ENCODE data around the gene VHLL.
"Not testable (repeated sequence)": the region's sequence is repeated elsewhere in the genome, so short reads cannot be mapped to it uniquely, and the experiment has no call there.

VHLL gene

DNA sequence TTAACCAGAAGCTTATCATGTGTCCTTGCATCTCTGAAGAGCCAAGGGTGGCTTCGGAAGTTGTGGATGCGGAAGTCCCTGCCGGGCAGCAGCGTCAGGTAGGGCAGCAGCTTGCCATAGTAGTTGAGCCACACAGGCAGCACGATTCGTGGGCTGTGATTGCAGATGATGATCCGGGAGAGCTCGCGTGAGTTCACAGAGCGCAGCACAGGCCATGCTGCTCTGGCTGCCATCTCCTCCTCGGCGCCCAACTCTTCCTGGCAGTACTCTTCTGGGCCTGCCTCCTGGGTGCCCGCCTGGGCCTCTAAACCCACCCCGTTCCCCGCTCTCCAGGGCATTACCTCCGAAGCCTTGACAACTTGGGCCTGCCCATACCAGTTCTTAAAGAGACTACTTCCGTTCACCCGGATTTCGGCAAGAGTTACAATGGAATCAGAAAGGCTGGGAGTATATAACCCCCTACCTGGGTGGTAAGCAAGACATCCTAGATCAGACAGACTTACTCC, at the start of gene VHLL:
VHLL (minus strand) TSS at position 456 of the 506 bp plus-strand sequence; CDS start at position 338, 118 bp downstream.
- in situ Hi-C loops (cut with MboI; ENCODE audit: low pct_unique_long_range_greater_than_20kb, low sequenced_read_pairs, unreplicated experiment): no loop called here
- TF ChIP-seq CTCF (IDR thresholded peaks at IDR 0.05; ENCODE audit: extremely low read depth, insufficient read depth, missing control alignments): no peak
- no peak for DNase-seq (ENCODE audit: low spot score)

DNA sequence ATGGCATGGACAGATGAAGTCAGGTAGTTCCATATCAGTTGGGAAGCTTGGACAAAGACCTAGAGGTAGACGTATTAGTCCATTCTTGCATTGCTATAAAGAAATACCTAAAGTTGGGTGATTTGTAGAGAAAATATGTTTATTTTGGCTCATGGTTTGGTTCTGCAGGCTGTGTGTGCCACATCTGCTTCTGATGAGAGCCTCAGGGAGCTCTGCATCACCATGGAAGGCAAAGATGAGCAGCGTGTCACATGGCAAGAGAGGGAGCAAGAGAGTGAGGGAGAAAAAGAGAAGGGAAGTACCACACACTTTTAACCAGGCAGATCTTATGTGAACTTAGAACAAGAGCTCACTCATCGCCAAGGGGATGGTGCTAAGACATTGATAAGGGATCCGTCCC, 48.2 kb upstream of the VHLL start:
- no peak for TF ChIP-seq CTCF (IDR thresholded peaks at IDR 0.05; ENCODE audit: extremely low read depth, insufficient read depth, missing control alignments)
- in situ Hi-C loops (cut with MboI; ENCODE audit: low pct_unique_long_range_greater_than_20kb, low sequenced_read_pairs, unreplicated experiment): no loop called here
- DNase-seq (ENCODE audit: low spot score): no peak

DNA sequence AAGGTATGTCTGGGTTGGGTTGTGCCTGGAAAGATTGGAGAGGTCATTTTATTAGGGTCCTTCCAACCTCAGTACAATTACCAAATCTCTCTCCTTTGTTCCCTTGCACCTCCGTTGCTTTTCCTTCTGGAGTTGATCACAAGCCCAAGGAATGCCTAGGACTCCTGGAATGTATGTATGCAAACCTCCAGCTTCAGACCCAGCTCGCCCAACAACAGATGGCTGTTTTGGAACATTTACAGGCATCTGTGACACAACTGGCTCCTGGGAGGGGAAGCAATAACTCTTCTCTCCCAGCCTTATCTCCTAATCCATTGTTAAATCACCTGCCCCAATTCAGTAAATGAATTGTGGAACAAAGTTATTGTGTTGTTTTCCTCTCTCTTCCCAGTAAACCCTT, 47.5 kb upstream of the VHLL start:
- no peak for DNase-seq (ENCODE audit: low spot score)
- no peak for TF ChIP-seq CTCF (IDR thresholded peaks at IDR 0.05; ENCODE audit: extremely low read depth, insufficient read depth, missing control alignments)
- in situ Hi-C loops (cut with MboI; ENCODE audit: low pct_unique_long_range_greater_than_20kb, low sequenced_read_pairs, unreplicated experiment): no loop called here

DNA sequence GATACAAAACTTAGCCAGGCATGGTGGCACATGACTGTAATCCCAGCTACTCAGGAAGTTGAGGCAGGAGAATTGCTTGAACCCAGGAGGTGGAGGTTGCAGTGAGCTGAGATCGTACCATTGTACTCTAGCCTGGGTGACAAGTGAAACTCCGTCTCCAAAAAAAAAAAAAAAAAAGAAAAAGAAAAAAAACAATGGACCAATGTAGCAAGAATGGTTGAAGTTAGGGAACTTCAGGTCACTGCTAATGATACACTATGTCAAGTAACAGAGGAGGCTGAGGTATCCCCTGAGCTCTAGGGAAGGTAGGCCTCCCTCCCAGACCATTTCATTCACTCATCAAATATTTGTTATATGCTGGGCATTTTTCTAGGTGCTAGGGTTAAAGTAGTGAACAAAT, 46.9 kb upstream of the VHLL start:
- not testable (repeated sequence) for DNase-seq (ENCODE audit: low spot score)

GRCh38 chr1:156344409-156344808, 45.3 kb upstream of the VHLL start:
- TF ChIP-seq CTCF (IDR thresholded peaks at IDR 0.05; ENCODE audit: extremely low read depth, insufficient read depth, missing control alignments): no peak
- in situ Hi-C loops (cut with MboI; ENCODE audit: low pct_unique_long_range_greater_than_20kb, low sequenced_read_pairs, unreplicated experiment): no loop called here
- DNase-seq (ENCODE audit: low spot score): no peak

More for the DNA sequence above, 46.9 kb upstream of the VHLL start:
- in situ Hi-C loops (cut with MboI; ENCODE audit: low pct_unique_long_range_greater_than_20kb, low sequenced_read_pairs, unreplicated experiment): not testable (repeated sequence)

DNA sequence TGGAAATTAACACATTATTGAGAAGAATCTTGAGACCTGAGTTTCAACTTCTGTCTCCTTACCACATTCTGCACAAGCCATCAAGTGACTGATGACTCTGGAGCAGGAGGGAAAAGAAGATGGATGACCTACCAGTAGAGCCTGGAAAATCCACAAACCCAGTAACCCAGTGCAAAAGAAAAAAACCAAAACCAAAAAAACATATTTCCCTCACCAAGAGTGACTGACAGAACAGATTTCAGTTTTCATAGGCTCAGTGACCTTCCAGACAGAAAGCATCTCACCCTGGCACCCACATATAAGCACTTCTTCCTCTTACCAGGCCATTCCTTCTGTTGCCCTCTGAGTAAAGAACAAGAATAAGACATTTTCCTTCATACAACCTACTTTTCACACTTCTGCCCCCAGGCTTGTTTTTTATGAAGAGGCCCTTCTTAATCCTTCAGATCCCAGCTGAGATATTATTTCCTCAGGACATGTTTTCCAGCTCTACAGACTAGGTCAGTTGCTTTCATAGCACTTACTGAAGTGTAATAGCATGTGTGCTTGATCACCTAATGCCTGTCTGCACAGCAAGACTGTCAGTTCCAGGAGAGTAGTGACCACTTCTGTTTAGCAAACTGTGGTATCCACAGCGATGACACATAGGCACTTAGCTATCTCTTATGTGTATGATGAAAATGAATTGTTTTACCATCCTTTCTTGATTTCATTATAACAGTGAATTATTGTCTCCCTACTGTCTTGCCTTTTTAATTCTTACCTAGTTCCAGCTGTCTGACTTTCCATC, 43.3 kb upstream of the VHLL start:
- no peak for TF ChIP-seq CTCF (IDR thresholded peaks at IDR 0.05; ENCODE audit: extremely low read depth, insufficient read depth, missing control alignments)
- no peak for DNase-seq (ENCODE audit: low spot score)
- in situ Hi-C loops (cut with MboI; ENCODE audit: low pct_unique_long_range_greater_than_20kb, low sequenced_read_pairs, unreplicated experiment): no loop called here

DNA sequence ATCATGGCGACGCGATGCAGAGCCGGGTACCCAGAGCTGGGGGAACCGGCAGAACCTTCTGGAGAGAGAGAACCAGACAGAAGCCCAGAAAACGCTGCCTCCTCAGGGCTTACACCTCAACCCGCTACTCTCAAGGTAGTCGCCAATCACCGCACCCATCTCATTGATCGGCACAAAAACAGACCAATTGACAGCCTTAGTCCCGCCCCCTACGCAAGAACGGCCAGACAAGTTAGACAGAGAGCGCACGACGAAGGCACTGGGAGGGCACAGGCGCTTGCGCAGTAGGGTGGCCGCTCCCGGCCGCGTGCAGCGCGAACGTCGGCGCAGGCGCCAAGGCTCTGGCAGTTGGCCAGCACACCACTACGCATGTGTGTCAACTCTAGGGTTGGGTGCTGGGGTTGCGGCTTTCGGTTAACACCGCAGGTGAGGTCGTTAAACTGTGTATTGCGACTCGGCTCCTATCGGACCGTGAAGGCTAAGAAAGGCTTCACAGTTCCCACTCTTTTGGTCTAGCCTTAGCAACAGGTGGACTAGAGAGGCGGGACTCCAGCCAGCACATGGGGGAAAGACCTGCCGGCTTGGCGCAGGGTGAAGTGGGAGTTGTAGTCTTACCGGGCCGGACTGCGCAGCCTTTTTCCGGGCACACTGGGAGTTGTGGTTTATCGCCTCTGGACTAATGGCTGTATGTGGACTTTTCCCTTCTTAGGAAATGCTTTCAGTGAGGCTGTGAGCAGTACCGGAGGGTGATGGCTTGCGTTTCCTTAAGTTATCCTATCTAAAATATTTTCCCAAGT, 39.3 kb upstream of the VHLL start, which contains the start of the genes CCT3 and TSACC:
CCT3 (minus strand) TSS at position 113 of the 797 bp plus-strand sequence; CDS start at position 5, 108 bp downstream.
TSACC (plus strand) TSS at position 347 of the 797 bp plus-strand sequence. CDS start 1,232 bp downstream, outside the sequence.
- DNase-seq (ENCODE audit: low spot score): peak; percentile 98
- TF ChIP-seq CTCF (IDR thresholded peaks at IDR 0.05; ENCODE audit: extremely low read depth, insufficient read depth, missing control alignments): no peak
- in situ Hi-C loops (cut with MboI; ENCODE audit: low pct_unique_long_range_greater_than_20kb, low sequenced_read_pairs, unreplicated experiment): no loop called here
